HT-29 (cell line): Measurements from ENCODE around the gene DNM3. TPM values are rescaled to one million over a fixed set of nuclear protein-coding genes. Genes with fewer than 3 reads are reported as not detected.

Experiments
- DNase-seq: peaks from one replicate; pipeline ENCODE4 v3.0.0-alpha.2; 2015; ENCODE audit warnings: low spot score
- total RNA-seq: library from RNA; depleted of rRNA; stranded (reverse); fragments of >200 nt; shearing (Covaris generic); gene quantifications from 2 replicates; pipeline ENCODE4 v1.2.3, GENCODE V29; 2014

Gene DNM3
- total RNA-seq, 1 experiment from 2014 or later: 1.3 TPM

DNA sequence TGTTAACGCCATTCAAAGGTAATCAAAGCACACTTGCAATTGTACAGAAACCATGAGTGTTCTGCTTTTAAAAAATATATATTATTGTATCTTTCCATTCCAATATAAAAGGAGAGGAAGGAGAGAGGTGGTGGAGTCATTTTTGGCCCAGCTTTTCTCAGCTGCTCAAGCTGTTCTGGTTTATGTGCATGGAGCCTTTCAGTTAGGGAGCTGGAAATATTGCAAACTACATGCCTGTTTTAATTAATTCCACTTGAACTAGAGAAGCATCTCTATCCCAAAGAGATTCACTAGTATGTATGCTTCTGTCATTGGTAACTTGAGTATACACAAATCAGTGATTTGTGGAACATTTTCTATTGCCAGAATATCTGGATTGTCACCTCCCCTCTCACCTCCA, 550.7 kb downstream of the DNM3 start:
- DNase-seq: no peak

- no peak for DNase-seq
Measured at GRCh38 chr1:172393354-172393753, 552.1 kb downstream of the DNM3 start.

DNA sequence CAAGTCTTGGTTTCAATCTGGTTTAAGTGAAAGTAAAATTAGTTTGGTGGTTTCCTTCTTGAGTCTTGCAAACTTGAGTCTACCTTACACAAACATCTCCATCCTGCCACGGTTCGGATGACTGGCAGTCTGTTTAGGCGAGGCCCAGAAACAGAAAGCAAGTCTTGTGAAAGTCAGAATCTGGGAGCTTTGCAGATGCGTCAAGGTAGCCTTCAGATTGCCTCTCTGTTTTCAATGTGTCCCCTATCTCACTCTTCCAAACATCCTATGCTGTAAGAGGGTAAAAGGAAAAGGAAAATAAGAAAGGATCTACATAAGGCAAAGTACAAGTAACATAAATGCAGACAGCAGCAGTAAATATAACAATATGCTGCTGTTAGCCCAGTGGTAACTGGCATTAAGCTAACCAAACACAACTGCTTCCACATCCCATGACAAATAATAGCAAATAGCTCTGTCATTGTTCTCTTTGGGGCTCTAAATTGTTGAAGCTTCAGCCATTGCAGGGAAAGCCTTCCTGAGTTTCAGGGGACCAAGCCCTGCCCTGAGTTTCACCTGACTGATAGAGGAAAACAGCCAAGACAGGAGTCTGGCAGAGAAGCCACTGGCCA, 552.9 kb downstream of the DNM3 start:
- no peak for DNase-seq

DNA sequence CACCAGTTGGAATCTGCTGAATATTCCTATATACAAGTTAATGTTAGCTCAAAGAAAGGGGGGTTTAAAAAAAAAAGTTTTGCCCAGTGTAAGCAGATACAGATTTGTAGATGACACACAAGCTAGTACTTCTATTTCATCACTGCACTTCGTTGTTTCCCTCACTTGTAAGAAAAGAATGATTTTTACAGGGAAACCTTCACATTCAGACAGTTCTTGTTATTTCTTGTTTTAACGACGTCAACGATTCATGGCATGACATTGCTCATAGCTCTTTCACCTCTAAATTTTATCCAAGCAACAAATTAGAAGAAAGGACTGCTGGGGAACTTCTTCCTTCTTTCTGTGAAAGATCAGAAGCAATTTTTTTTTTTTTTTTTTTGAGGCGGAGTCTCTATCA, 553.5 kb downstream of the DNM3 start:
- DNase-seq: no peak

DNA sequence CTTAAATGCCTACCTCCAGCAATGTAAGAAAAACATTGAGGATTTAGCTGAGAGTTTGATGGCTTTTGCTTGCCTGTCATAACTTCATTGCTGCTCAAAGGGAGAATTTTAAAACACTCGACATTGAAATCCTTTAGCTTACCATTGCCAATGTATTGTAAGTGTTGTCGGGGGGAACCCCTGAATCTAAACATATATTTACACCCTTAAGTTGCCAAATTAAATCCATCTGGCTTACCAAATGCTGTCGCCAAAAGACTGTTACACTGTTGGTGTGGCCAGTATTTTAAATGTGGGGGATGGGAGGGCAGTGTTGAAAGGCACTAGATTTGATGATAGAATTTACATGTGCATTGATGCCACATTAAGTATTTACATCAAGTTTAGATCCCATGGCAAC, 554.3 kb downstream of the DNM3 start:
- no peak for DNase-seq

DNA sequence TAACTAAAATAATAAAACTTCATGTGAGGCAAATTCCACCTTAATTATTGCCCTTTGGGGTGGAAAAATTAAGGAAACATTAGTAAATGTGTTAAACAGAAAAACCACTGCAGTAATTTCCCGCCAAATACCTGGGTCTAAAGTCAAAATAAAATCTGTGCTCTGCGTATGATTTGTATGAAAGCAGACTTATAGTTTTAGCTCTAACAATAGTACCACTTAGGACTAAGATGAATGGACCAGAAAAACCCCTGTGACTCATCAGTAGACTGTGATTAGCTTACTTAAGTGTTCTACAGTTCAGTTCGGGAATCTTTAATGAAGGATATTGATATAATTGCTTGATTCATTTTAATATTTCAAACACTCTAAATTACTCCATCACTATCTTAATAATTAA, 555.9 kb downstream of the DNM3 start:
- no peak for DNase-seq

- DNase-seq: no peak
Measured at GRCh38 chr1:172397633-172398032, 556.3 kb downstream of the DNM3 start.

GRCh38 chr1:172398193-172398592, 556.9 kb downstream of the DNM3 start:
- DNase-seq: no peak

DNA sequence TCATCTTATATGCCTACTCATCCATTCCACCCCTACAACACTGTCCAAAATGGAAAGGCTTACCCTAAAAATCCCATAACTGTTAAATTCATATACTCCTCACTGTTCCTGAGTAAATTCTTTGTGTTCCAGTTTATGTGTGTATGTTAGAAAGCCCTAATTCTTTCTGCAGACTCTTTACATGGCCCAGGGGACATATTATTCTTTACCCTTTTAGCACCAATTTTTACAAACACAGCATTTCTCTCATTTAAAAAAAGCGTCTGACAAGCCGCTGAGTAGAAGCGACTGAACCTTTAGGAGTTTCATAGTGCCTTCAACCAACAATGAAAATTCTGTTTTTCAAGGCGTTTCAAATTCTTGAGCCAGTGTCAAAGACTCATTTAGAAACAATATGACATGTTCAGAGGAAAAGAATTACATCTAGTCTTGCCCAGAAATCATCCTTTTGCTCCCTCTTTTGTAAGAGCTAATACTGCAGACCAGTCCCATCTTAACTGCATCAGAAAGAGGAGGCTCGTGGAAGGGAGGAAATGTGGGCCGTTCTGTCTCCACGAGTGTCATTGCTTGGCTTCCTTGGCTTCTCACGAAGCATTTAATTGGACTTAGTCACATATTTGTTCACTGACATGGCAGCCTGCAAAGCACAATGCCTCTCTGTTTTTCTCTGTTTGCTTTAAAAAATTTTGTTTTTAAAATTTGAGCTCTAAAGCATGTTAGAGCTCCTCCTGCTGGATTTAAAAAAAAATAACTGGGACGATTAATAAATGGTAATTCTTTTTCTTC, 557.9 kb downstream of the DNM3 start:
- DNase-seq: peak; percentile 89

DNA sequence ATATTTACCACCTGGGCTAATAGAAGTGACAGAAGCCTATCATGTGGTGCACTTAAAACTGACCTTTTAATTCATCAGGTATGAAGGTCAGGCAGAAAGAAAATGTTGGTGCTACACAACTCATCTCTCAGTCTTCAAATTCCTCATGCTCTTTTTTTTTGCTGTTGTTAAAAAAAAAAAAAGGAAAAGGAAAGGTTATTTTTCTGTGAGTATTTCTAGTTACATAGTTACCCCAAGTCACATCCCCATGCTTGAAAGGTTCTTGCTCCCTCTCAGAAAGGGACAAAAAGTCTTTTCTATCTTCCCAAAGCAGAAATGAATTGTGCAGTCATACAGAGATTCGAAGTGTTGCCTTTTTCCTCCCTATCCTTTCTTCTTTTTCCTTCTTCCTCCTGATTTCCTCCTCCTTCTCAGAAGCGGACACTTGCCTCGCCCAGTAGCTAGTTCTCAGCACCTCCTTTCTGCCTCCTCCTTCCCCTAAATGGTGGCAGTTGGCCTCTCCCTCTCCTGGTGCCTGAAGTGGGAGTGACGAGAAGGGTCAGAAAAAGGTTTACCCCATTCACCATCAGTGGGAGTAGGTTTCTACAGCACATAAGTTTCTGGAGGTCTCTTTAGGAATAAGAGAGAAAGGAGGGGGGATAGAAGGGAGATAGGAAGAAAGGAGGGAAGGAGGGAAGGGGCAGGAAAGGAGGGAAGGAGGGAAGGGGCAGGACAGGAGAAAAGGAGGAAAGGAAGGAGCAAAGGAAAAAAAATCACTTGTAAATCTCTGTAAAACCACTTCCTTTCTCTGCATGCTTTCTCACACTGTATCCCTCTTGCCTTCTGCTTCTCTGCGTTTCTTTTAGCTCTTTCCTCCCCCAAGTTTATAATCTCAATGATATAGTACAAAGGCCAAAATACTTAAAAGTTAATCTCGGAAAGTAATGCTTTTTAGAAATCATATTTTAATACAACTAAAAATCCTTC, 558.7 kb downstream of the DNM3 start:
- no peak for DNase-seq

DNA sequence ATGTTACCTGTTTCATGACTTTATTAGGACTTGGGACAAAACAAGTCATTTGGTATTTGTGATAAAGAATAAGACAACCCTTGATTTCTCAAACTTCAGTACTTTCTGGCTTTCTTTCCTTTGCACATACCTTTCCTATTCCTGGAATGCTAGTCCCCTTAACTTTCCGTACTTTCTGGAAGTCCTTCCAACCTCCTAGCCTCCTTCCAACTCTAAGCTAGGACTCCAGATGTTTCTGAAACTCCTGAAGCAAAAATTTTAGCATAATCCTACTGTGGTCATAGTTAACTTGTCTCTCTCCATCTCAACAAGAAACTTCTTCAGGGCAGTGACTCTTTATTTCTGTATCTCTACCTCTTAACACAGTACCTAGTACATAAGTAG, 559.4 kb downstream of the DNM3 start:
- DNase-seq: no peak

GRCh38 chr1:172401477-172401876, 560.2 kb downstream of the DNM3 start:
- DNase-seq: no peak

DNA sequence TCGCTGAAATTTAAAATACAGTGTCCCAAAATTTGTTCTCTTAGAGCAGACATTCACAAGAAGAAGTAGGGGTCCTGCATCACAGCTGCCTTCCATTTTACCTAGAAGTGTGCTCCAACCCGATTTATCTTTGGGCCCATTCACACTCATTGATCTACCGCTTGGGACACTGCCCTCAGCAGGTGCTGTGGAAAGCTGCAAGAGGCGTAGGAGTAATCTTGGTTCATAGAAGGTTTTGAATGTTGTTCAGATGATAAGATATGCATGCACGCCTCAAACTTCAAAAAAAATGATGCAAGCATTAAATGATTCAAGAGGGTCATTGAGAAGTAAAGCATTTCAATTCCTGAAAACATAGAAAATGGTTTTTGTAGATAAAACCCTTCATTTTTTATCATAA, 560.6 kb downstream of the DNM3 start:
- no peak for DNase-seq

DNA sequence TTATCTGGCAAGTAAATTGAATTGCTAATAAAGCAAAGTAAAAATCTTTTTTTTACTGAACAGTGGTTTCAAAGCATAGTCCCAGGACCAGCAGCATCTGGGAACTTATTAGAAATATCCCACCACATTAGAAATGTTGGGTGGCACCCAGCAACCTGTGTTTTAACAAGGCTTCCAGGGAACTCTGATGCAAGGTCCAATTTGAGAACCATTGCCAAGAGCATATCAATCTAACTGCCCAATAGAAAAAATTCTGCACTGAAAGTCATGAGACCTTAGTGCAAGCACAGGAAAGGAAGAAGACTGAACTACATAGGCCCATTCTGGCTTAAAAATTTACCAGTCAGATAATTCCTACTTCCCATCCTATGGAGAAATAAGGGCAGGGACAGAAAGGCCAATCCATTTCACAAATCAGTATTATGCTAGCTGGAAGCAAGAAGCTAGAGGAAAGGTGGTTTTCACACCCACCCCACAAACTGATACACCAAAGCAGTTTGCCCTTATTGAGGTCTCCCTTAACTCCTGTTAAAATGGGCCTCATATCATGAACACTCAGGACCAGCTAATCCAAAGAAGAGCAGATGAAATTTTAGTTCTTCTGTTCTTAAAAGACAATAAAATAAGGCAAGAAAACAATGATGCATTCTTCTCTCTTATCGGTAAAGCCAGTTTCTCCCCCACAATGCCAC, 561.7 kb downstream of the DNM3 start:
- no peak for DNase-seq

DNA sequence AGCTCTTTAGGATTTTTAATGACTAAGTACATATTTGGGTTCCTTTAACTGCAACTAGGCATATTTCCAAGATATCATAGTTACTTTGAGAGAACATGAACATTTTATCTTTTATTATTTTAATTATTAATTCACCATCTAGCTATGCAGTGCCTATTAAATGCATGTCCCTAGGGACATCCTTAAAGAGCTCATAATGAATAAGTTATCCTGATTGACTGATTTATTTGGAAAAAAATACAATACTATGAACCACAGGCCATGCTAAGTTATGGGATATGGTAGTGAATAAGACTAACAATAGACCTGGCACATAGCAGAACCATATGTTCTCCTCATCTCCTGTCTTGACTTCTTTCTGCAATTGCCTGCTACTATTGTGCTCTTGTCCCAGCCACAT, 562.8 kb downstream of the DNM3 start:
- DNase-seq: no peak

DNA sequence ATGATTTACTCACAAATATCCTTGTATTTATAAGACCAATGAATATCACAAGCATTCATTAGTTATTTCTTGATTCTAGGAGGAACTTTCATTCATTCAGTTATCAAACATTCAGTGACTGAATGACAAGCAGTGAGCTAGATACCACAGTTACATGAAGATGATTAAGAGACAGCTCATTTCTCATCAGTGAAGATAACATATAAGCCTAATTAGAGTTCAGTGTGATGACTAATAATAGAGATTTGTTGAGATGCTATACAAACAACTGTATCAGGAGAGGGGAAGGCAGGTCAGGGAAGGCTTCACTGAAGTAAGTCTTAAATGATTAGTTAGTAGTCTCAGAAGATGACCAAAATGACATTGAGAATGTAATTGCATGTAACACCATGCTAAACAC, 564.6 kb downstream of the DNM3 start:
- no peak for DNase-seq

DNA sequence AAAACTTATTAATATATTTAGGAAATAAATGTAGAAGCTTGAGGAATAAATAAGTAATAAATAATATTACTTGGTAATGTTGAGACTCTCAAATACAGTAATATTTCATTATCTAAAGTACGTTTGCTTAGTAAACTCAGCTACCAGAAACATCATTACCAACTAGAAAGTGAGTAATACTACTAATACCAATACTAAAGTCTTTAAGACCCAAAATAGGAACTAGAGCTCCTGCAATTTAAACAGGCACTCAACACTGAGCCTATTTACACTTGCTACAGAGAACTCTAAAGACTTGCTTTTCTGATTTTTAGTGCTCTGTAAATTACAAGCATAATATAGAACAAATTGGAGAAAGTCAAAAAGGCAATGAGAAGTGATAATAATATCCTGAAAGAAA, 565.7 kb downstream of the DNM3 start:
- DNase-seq: no peak

DNA sequence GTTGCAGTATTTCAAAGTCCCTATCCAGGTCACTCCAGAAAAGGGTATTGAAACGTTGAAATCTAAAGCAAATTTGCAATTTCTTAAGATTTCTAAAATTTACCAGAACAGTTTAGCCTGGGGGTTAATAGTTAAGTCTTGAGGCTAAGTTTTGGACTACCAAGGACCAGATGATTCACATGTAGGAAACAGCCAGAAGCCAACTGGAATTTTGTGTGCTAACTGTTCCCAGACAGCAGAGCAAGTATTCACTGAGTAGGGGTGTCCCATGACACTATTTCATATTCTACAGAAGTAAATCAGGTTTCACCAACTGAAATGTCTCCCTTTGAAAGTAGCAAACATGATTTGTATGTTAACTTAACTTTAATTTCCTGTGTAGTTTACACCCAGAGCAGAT, 567.7 kb downstream of the DNM3 start:
- no peak for DNase-seq

DNA sequence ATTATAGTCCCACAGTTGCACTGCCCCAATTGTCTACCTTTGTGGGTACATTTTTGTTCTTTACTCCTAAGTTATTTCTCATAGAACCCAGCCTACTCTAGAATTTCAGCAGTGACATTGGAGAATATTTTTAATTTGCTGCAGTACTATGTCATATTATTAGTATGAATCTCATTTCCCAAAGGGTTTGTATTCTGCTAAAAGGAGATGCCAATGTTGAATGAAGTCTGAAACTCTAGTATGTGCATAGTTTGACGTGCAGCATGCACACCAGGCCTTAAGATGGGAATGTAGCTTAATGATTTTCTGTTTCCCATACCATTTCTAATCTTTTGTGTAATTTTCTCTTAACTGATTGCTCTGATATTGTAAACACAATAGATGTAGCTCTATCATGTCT, 568.7 kb downstream of the DNM3 start:
- no peak for DNase-seq

- DNase-seq: no peak
Measured at GRCh38 chr1:172411791-172412338, 570.6 kb downstream of the DNM3 start.

DNA sequence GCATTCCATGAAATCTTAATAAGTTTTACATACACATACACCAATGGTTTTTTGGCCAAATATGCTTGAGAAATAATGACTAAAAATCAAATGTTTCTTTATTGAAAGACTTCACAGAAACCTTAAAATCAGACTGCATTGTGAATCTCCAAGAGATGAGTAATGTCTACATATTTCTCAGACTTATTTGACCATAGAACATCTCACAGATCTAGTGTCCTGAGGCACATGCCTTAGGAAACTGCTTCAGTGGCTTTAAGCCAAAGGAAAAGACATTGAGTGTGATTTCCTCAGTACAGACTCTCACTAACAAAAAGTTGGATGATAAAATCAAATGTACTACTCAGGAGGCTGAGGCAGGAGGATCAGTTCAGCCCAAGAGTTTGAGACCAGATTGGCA, 573.0 kb downstream of the DNM3 start:
- no peak for DNase-seq
